DOHH2 (cell line): ENCODE measurements around the gene YPEL1.

Experiments used
- CTCF ChIP-seq: fragments of 200-600 bp; sonication (generic); IDR thresholded peaks from one replicate; pipeline ENCODE4 v1.5.1; 2014; ENCODE audit warnings: antibody characterized with exemption, mild to moderate bottlenecking, low read depth, low read length; ENCODE audit not compliant: poor library complexity, severe bottlenecking
- EZH2phosphoT487 ChIP-seq: fragments of 200-600 bp; sonication (generic); IDR thresholded peaks from 2 replicates; pipeline ENCODE4 v1.6.1; 2017; ENCODE audit warnings: borderline replicate concordance, mild to moderate bottlenecking, antibody characterized with exemption, low read length, moderate library complexity, mixed read lengths

GRCh38 chr22:21755851-21756284 is 20.3 kb upstream of the YPEL1 start:
- TF ChIP-seq CTCF (no peak), EZH2phosphoT487 (no peak)
